Mesodermal cell (in vitro differentiated cells): ENCODE results near the gene ANKMY1.

Source experiments
- H3K27ac ChIP-seq: 2 replicates; pipeline ENCODE4 v1.7.0; 2013; ENCODE audit warnings: mild to moderate bottlenecking, low read depth, low read length, moderate library complexity; ENCODE audit not compliant: severe bottlenecking
- H3K36me3 ChIP-seq: 2 replicates; pipeline ENCODE4 v1.7.1; 2013; ENCODE audit warnings: mild to moderate bottlenecking, low read length, moderate library complexity; ENCODE audit not compliant: control insufficient read depth, insufficient read depth
- H3K4me1 ChIP-seq: one replicate; pipeline ENCODE4 v1.7.1; 2013; ENCODE audit warnings: mild to moderate bottlenecking, low read length; ENCODE audit not compliant: insufficient read depth, control insufficient read depth, poor library complexity, severe bottlenecking
- H3K4me3 ChIP-seq: 2 replicates; pipeline ENCODE4 v1.7.0; 2013; ENCODE audit warnings: low read length, control low read depth, mild to moderate bottlenecking; ENCODE audit not compliant: insufficient read depth, poor library complexity, severe bottlenecking; ENCODE audit errors: extremely low read depth
- H3K9me3 ChIP-seq: 2 replicates; pipeline ENCODE4 v1.7.1; 2013; ENCODE audit warnings: mild to moderate bottlenecking, low read length, moderate library complexity; ENCODE audit not compliant: control insufficient read depth
- WGBS, 2 experiments: methylation state at CpG; one replicate each; pipeline ENCODE4 v1.1.5; 2013; ENCODE audit warnings: missing lambda C conversion rate in 2 of 2; ENCODE audit not compliant: insufficient coverage in 2 of 2; 5-methylcytosine and 5-hydroxymethylcytosine counted together

The ANKMY1 gene

GRCh38 chr2:240477916-240478315, 79.9 kb downstream of the ANKMY1 start:
- H3K36me3 ChIP-seq = no peaks in the 10 kb centered on the region
- no peak overlapping the region for H3K4me3 ChIP-seq
- H3K27ac ChIP-seq = no peak overlapping the region
- no peaks in the 10 kb centered on the region for H3K9me3 ChIP-seq
- H3K4me1 ChIP-seq = no peaks in the 10 kb centered on the region
- WGBS, 2 experiments = 91 to 97% methylated on average over 10 to 12 of the region's 13 CpGs

GRCh38 chr2:240473211-240473610, 84.6 kb downstream of the ANKMY1 start:
- Histone ChIP-seq H3K9me3 (no peaks in the 10 kb centered on the region), H3K4me3 (no peak overlapping the region), H3K27ac (no peak overlapping the region), H3K36me3 (no peaks in the 10 kb centered on the region), H3K4me1 (no peaks in the 10 kb centered on the region)
- WGBS, 2 experiments = 100% methylated on average over 2 of the region's 4 CpGs; no CpG with 5 or more reads in 1 of the 2 experiments

DNA sequence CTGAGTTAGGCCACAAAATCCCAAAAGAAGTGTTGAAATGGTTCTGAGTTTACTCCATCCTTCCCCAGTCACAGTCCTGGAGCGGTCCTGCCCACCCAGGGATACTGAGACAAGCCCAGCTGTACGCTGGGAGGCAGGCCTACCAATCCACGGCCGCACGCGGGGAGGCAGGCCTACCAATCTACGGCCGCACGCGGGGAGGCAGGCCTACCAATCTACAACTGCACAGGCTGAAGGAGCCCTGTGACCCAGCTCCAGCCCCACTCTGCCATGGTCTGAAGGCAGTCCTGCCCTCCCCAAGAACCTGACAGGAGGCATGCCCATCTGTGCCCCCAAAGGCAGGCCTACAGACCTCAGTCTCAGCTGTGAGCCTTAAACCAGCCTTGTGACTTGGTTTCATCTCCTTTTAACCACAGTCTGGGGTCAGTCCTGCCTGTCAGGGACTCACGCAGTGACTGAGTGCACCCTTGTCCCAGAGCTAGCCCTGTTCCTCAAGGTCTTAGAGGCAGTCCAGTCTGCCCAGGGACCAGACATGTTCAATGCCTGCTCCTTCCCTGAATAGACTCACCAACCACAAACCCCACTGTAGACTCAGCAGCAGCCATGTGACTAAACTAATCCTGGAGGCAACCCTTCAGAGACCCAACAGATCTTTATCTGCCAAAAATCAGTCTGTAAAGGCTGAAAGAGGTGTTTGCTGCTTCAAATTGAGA, 85.6 kb downstream of the ANKMY1 start:
- 89 to 100% methylated on average over 3 to 11 of the region's 11 CpGs for WGBS, 2 experiments
- H3K36me3 ChIP-seq = no peaks in the 10 kb centered on the region
- H3K4me1 ChIP-seq = no peaks in the 10 kb centered on the region
- no peaks in the 10 kb centered on the region for H3K9me3 ChIP-seq
- H3K27ac ChIP-seq = no peak overlapping the region
- H3K4me3 ChIP-seq = no peak overlapping the region

GRCh38 chr2:240469740-240470139, 88.0 kb downstream of the ANKMY1 start:
- peaks cover 4% of the 10 kb centered on the region for H3K36me3 ChIP-seq
- 96 to 97% methylated on average over 6 of the region's 6 CpGs for WGBS, 2 experiments

GRCh38 chr2:240469239-240469636, 88.5 kb downstream of the ANKMY1 start:
- WGBS, 2 experiments = 63 to 68% methylated on average over 8 to 9 of the region's 10 CpGs
- Histone ChIP-seq H3K4me1 (no peaks in the 10 kb centered on the region), H3K9me3 (no peaks in the 10 kb centered on the region), H3K36me3 (peaks cover 7% of the 10 kb centered on the region), H3K4me3 (no peak overlapping the region), H3K27ac (no peak overlapping the region)

More at GRCh38 chr2:240469740-240470139, 88.0 kb downstream of the ANKMY1 start:
- H3K27ac ChIP-seq = no peak overlapping the region
- H3K4me3 ChIP-seq = no peak overlapping the region
- no peaks in the 10 kb centered on the region for H3K4me1 ChIP-seq
- H3K9me3 ChIP-seq = no peaks in the 10 kb centered on the region

DNA sequence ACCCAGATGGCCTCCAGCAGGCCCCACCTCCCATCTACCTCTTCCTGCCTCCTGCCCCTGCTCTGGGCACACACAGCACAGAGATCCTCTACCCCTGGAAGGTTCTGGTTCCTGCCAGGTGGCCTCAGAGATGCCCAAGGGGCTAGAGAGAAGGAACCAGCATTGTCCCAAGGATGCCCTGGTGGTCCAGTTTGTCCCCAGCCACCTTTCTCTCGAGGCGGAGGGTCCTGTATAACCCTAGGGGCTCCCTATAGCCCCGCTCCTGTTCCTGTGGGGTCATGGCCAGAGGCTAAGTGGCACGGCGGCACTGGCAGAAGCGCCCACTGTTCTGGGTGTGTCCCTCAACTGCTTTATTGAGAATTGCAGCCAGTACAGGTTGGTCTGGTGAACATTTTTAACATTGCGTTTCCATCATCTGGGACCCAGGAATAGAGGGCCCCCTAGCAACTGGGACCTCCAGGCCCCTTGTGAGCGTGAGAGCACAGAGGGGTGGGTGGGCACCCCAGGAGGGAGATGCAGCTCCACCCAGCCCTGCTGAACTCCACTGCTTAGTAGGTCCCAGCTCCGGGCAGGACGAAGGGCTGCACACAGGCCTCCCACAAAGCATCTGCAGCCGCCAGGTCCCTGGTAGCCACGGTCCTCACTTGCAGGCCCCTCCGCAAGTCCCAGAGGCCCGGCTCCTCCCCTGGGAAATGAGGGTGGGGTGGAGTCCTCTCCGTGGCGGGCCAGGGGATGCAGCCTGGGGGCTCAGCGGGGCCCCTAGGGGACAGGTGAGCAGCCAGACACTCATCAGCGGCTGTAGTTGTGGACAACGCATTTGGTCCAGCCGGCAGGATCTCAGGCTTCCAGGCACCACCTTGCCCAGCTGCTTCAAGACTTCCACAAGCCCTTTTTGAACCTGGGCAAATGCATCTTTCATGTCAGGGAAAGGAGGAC, 89.2 kb downstream of the ANKMY1 start:
- 89 to 93% methylated on average over 13 to 18 of the region's 20 CpGs for WGBS, 2 experiments
- H3K27ac ChIP-seq = no peak overlapping the region
- no peaks in the 10 kb centered on the region for H3K4me1 ChIP-seq
- H3K4me3 ChIP-seq = no peak overlapping the region
- no peaks in the 10 kb centered on the region for H3K9me3 ChIP-seq
- peaks cover 10% of the 10 kb centered on the region for H3K36me3 ChIP-seq

- H3K4me1 ChIP-seq = no peaks in the 10 kb centered on the region
- WGBS, 2 experiments = 87 to 92% methylated on average over 19 to 21 of the region's 22 CpGs
- H3K9me3 ChIP-seq = no peaks in the 10 kb centered on the region
- H3K36me3 ChIP-seq = peaks cover 12% of the 10 kb centered on the region
- no peak overlapping the region for H3K27ac ChIP-seq
- H3K4me3 ChIP-seq = no peak overlapping the region
Measured at GRCh38 chr2:240467659-240468302, 90.0 kb downstream of the ANKMY1 start.

GRCh38 chr2:240467149-240467642, 90.6 kb downstream of the ANKMY1 start:
- no peaks in the 10 kb centered on the region for H3K4me1 ChIP-seq
- no peak overlapping the region for H3K4me3 ChIP-seq
- WGBS, 2 experiments = 92 to 99% methylated on average over 7 to 9 of the region's 12 CpGs
- no peak overlapping the region for H3K27ac ChIP-seq
- no peaks in the 10 kb centered on the region for H3K9me3 ChIP-seq
- peaks cover 18% of the 10 kb centered on the region for H3K36me3 ChIP-seq

DNA sequence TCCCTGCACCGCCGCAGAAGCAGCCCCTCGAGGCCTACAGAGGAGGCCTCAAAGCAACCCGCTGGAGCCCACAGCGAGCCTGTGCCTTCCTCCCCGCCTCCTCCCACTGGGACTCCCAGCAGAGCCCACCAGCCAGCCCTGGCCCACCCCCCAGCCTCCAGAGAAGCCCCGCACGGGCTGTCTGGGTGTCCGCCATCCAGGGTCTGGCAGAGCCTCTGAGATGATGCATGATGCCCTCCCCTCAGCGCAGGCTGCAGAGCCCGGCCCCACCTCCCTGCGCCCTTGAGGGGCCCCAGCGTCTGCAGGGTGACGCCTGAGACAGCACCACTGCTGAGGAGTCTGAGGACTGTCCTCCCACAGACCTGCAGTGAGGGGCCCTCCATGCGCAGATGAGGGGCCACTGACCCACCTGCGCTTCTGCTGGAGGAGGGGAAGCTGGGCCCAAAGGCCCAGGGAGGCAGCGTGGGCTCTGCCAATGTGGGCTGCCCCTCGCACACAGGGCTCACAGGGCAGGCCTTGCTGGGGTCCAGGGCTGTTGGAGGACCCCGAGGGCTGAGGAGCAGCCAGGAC, 91.1 kb downstream of the ANKMY1 start:
- Histone ChIP-seq H3K36me3 (peaks cover 23% of the 10 kb centered on the region), H3K4me3 (no peak overlapping the region), H3K4me1 (no peaks in the 10 kb centered on the region), H3K27ac (no peak overlapping the region), H3K9me3 (no peaks in the 10 kb centered on the region)
- WGBS, 2 experiments = 90 to 92% methylated on average over 14 to 18 of the region's 19 CpGs
